Neural progenitor cell (in vitro differentiated cells): ENCODE results near the gene TSC22D4. TPM values are rescaled to one million over a fixed set of nuclear protein-coding genes. Genes with fewer than 3 reads are reported as not detected.
"Not testable (repeated sequence)": the region's sequence is repeated elsewhere in the genome, so short reads cannot be mapped to it uniquely, and the experiment has no call there.

ENCODE experiments used
- DNase-seq: peaks from one replicate; pipeline ENCODE4 v3.0.0-alpha.2; 2016; ENCODE audit warnings: low spot score
- H2AFZ ChIP-seq: fragments of 200-600 bp; sonication (generic); replicated peaks from 2 replicates; pipeline ENCODE4 v1.6.1; 2016; ENCODE audit warnings: antibody characterized with exemption
- H3F3A ChIP-seq: fragments of 200-600 bp; sonication (generic); 2 replicates; pipeline ENCODE4 v1.6.1; 2016; ENCODE audit warnings: antibody characterized with exemption, low read depth
- H3K27ac ChIP-seq: fragments of 200-600 bp; sonication (generic); 2 replicates; pipeline ENCODE4 v1.5.1; 2016; ENCODE audit warnings: mild to moderate bottlenecking
- H3K27me3 ChIP-seq: fragments of 200-600 bp; sonication (generic); 2 replicates; pipeline ENCODE4 v1.6.1; 2016; ENCODE audit warnings: mild to moderate bottlenecking, moderate library complexity
- H3K36me3 ChIP-seq: fragments of 200-600 bp; sonication (generic); 2 replicates; pipeline ENCODE4 v1.5.1; 2016
- H3K4me1 ChIP-seq: fragments of 200-600 bp; sonication (generic); 2 replicates; pipeline ENCODE4 v1.6.1; 2016; ENCODE audit warnings: mixed run types
- H3K4me2 ChIP-seq: fragments of 200-600 bp; sonication (generic); 2 replicates; pipeline ENCODE4 v1.6.1; 2016
- H3K4me3 ChIP-seq: fragments of 200-600 bp; sonication (generic); 2 replicates; pipeline ENCODE4 v1.5.1; 2016
- H3K79me2 ChIP-seq: fragments of 200-600 bp; sonication (generic); 2 replicates; pipeline ENCODE4 v1.6.1; 2016; ENCODE audit warnings: low read depth
- H3K9ac ChIP-seq: fragments of 200-600 bp; sonication (generic); 2 replicates; pipeline ENCODE4 v1.6.1; 2016
- H3K9me3 ChIP-seq: fragments of 200-600 bp; sonication (generic); 2 replicates; pipeline ENCODE4 v1.5.1; 2016; ENCODE audit warnings: low read depth
- H4K20me1 ChIP-seq: fragments of 200-600 bp; sonication (generic); 2 replicates; pipeline ENCODE4 v1.6.1; 2016; ENCODE audit warnings: low read depth
- H3K27ac Mint-ChIP-seq: 3 replicates; pipeline ENCODE4 v1.8.0; 2021; ENCODE audit warnings: mixed read lengths
- H3K27me3 Mint-ChIP-seq: 2 replicates; pipeline ENCODE4 v1.8.0; 2022; ENCODE audit warnings: low read depth, mild to moderate bottlenecking, inconsistent platforms, moderate library complexity, mixed read lengths; ENCODE audit not compliant: insufficient read depth
- H3K36me3 Mint-ChIP-seq: 3 replicates; pipeline ENCODE4 v1.8.0; 2021; ENCODE audit warnings: mixed read lengths
- H3K4me1 Mint-ChIP-seq: 3 replicates; pipeline ENCODE4 v1.8.0; 2021; ENCODE audit warnings: mixed read lengths
- H3K4me3 Mint-ChIP-seq: 3 replicates; pipeline ENCODE4 v1.8.0; 2021; ENCODE audit warnings: mild to moderate bottlenecking, moderate library complexity, mixed read lengths
- H3K9me3 Mint-ChIP-seq: 3 replicates; pipeline ENCODE4 v1.8.0; 2020; ENCODE audit warnings: mixed read lengths
- CTCF ChIP-seq: fragments of 200-600 bp; sonication (generic); IDR thresholded peaks from 2 replicates; pipeline ENCODE4 v1.5.1; 2017; ENCODE audit warnings: antibody characterized with exemption, mild to moderate bottlenecking
- EZH2 ChIP-seq: fragments of 200-600 bp; sonication (generic); IDR thresholded peaks from 2 replicates; pipeline ENCODE4 v1.6.1; 2017; ENCODE audit warnings: antibody characterized with exemption, mild to moderate bottlenecking, moderate library complexity
- EZH2phosphoT487 ChIP-seq: fragments of 200-600 bp; sonication (generic); IDR thresholded peaks from 2 replicates; pipeline ENCODE4 v1.6.1; 2017; ENCODE audit warnings: antibody characterized with exemption
- total RNA-seq: library from RNA; depleted of rRNA; stranded (reverse); fragments of >200 nt; gene quantifications from 2 replicates; pipeline ENCODE4 v1.2.3, GENCODE V29; 2015; ENCODE audit warnings: low replicate concordance

The TSC22D4 gene
- total RNA-seq, 1 donor from 2014 or later: 11.0 TPM

- H3K27ac ChIP-seq: no peak overlapping the region
- H4K20me1 ChIP-seq: no peaks in the 10 kb centered on the region
- H3K27me3 ChIP-seq: no peaks in the 10 kb centered on the region
- no peak overlapping the region for H3K4me3 ChIP-seq
- no peak overlapping the region for H2AFZ ChIP-seq
- H3K4me2 ChIP-seq: no peak overlapping the region
- no peaks in the 10 kb centered on the region for H3K4me1 ChIP-seq
- peak overlapping the region; percentile 90 for H3K27ac Mint-ChIP-seq
- no peaks in the 10 kb centered on the region for H3K36me3 ChIP-seq
- peaks cover 2% of the 10 kb centered on the region for H3K27me3 Mint-ChIP-seq
- peaks cover 2% of the 10 kb centered on the region for H3K36me3 Mint-ChIP-seq
- peaks cover 26% of the 10 kb centered on the region for H3K4me1 Mint-ChIP-seq
- H3F3A ChIP-seq: peaks cover under 1% of the 10 kb centered on the region
- DNase-seq: no peak
- H3K4me3 Mint-ChIP-seq: peak overlapping the region; percentile 13
- H3K9ac ChIP-seq: no peak overlapping the region
- no peaks in the 10 kb centered on the region for H3K79me2 ChIP-seq
- TF ChIP-seq EZH2: no peak
- TF ChIP-seq EZH2phosphoT487: no peak
- no peaks in the 10 kb centered on the region for H3K9me3 ChIP-seq
- no peaks in the 10 kb centered on the region for H3K9me3 Mint-ChIP-seq
Observed at GRCh38 chr7:100443096-100443840, 35.7 kb downstream of the TSC22D4 start.

- Mint-ChIP-seq H3K27ac (peak overlapping the region; percentile 91), H3K4me1 (peaks cover 26% of the 10 kb centered on the region)
Observed at GRCh38 chr7:100441641-100442535, 37.1 kb downstream of the TSC22D4 start.

GRCh38 chr7:100439244-100439643 lies 39.8 kb downstream of the TSC22D4 start:
- H3K36me3 ChIP-seq, H3K27me3 ChIP-seq, H3K27ac ChIP-seq, H3K9me3 ChIP-seq, H3K27ac Mint-ChIP-seq, H3K9ac ChIP-seq, H3K27me3 Mint-ChIP-seq, H3K9me3 Mint-ChIP-seq, H3K4me2 ChIP-seq, H2AFZ ChIP-seq, H3K4me3 ChIP-seq, DNase-seq, H3K36me3 Mint-ChIP-seq, H3K4me3 Mint-ChIP-seq: not testable (repeated sequence)
- peaks cover 16% of the 10 kb centered on the region for H4K20me1 ChIP-seq
- peaks cover 30% of the 10 kb centered on the region for H3F3A ChIP-seq
- H3K79me2 ChIP-seq: peaks cover 16% of the 10 kb centered on the region
- H3K4me1 Mint-ChIP-seq: peaks cover 23% of the 10 kb centered on the region
- peaks cover 11% of the 10 kb centered on the region for H3K4me1 ChIP-seq

More at GRCh38 chr7:100441641-100442535, 37.1 kb downstream of the TSC22D4 start:
- Histone ChIP-seq H3K27ac (no peak overlapping the region), H3K9me3 (no peaks in the 10 kb centered on the region), H3K4me3 (no peak overlapping the region), H3K27me3 (no peaks in the 10 kb centered on the region), H3K79me2 (no peaks in the 10 kb centered on the region), H2AFZ (no peak overlapping the region), H3K4me1 (no peaks in the 10 kb centered on the region), H3F3A (peaks cover 14% of the 10 kb centered on the region), H3K9ac (no peak overlapping the region), H3K36me3 (no peaks in the 10 kb centered on the region), H3K4me2 (no peak overlapping the region), H4K20me1 (no peaks in the 10 kb centered on the region)
- no peak for DNase-seq
- Mint-ChIP-seq H3K36me3 (peaks cover 2% of the 10 kb centered on the region), H3K27me3 (peaks cover 2% of the 10 kb centered on the region), H3K4me3 (no peak overlapping the region), H3K9me3 (no peaks in the 10 kb centered on the region)
- TF ChIP-seq CTCF (no peak), EZH2phosphoT487 (no peak), EZH2 (no peak)

GRCh38 chr7:100438731-100439130 lies 40.3 kb downstream of the TSC22D4 start:
- not testable (repeated sequence) for H3K9me3 ChIP-seq, H3K4me2 ChIP-seq, H3K36me3 ChIP-seq, H3K9me3 Mint-ChIP-seq, H3K27me3 Mint-ChIP-seq, H3K4me3 ChIP-seq, H3K27me3 ChIP-seq, H3K9ac ChIP-seq, DNase-seq, H3K4me3 Mint-ChIP-seq, H3K27ac ChIP-seq, H2AFZ ChIP-seq, H3K27ac Mint-ChIP-seq
- Histone ChIP-seq H3F3A (peaks cover 35% of the 10 kb centered on the region), H3K4me1 (peaks cover 11% of the 10 kb centered on the region), H3K79me2 (peaks cover 21% of the 10 kb centered on the region), H4K20me1 (peaks cover 21% of the 10 kb centered on the region)
- H3K4me1 Mint-ChIP-seq: peaks cover 23% of the 10 kb centered on the region
- peaks cover 13% of the 10 kb centered on the region for H3K36me3 Mint-ChIP-seq
